IMR-90 (cell line): ENCODE results near the gene NELL2. TPM values are rescaled to one million over a fixed set of nuclear protein-coding genes. Genes with fewer than 3 reads are reported as not detected.

Source experiments
- ATAC-seq: fragments of 200-7000 bp; cut with Tn5 transposase; 2 replicates; pipeline ENCODE4 v1.9.1; 2020; ENCODE audit warnings: low read depth, mild to moderate bottlenecking, moderate library complexity
- BruUV-seq: library from RNA; stranded (reverse); fragments of 400-500 nt; replicated peaks from 2 replicates; lab custom pipeline; 2021; lab: Mats Ljungman, UMichigan
- CTCF ChIA-PET: fragments of 300-600 bp; formaldehyde crosslinking; extraction: SDS; loops from one replicate; lab custom pipeline; 2021; ENCODE audit warnings: antibody characterized with exemption; lab: Yijun Ruan, JAX
- POLR2A ChIA-PET: fragments of 300-600 bp; sonication (Branson Sonifier 250); formaldehyde crosslinking; loops from one replicate; lab custom pipeline; 2022; ENCODE audit warnings: antibody characterized with exemption; ENCODE audit not compliant: unreplicated experiment; lab: Charles Lee
- DNase-seq: peaks from one replicate; pipeline ENCODE4 v3.0.0; 2013
- H2AFZ ChIP-seq: replicated peaks from 2 replicates; pipeline ENCODE3; 2013; ENCODE audit warnings: low read length, mild to moderate bottlenecking; ENCODE audit not compliant: poor library complexity
- H2AK5ac ChIP-seq: 2 replicates; pipeline ENCODE4 v1.6.1; 2013; ENCODE audit warnings: low read depth, low read length, inconsistent platforms
- H2AK9ac ChIP-seq: replicated peaks from 2 replicates; pipeline ENCODE3; 2013; ENCODE audit warnings: mild to moderate bottlenecking, low read depth, low read length, moderate library complexity; ENCODE audit not compliant: poor library complexity
- H2BK120ac ChIP-seq: 2 replicates; pipeline ENCODE4 v1.6.1; 2013; ENCODE audit warnings: low read depth, low read length, inconsistent platforms
- H2BK15ac ChIP-seq: 3 replicates; pipeline ENCODE4 v1.6.1; 2013; ENCODE audit warnings: low read depth, low read length, inconsistent platforms
- H2BK20ac ChIP-seq: 2 replicates; pipeline ENCODE4 v1.6.1; 2013; ENCODE audit warnings: low read depth, mild to moderate bottlenecking, inconsistent platforms, low read length, moderate library complexity
- H2BK5ac ChIP-seq: 2 replicates; pipeline ENCODE4 v1.6.1; 2013; ENCODE audit warnings: mild to moderate bottlenecking, low read depth, low read length, inconsistent platforms; ENCODE audit not compliant: poor library complexity, severe bottlenecking
- H3K14ac ChIP-seq: replicated peaks from 2 replicates; pipeline ENCODE4 v1.6.1; 2013; ENCODE audit warnings: low read depth, low read length, inconsistent platforms
- H3K18ac ChIP-seq: 2 replicates; pipeline ENCODE4 v1.6.1; 2013; ENCODE audit warnings: low read depth, low read length, control low read depth
- H3K23ac ChIP-seq: 2 replicates; pipeline ENCODE4 v1.6.1; 2013; ENCODE audit warnings: low read depth, low read length, inconsistent platforms
- H3K27ac ChIP-seq: 2 replicates; pipeline ENCODE4 v1.5.1; 2013; ENCODE audit warnings: mild to moderate bottlenecking, control low read depth, low read length; ENCODE audit not compliant: insufficient read depth
- H3K27me3 ChIP-seq: 2 replicates; pipeline ENCODE4 v1.6.1; 2013; ENCODE audit warnings: low read length; ENCODE audit not compliant: control insufficient read depth, insufficient read depth
- H3K36me3 ChIP-seq: 2 replicates; pipeline ENCODE4 v1.6.1; 2013; ENCODE audit warnings: low read length, mixed read lengths; ENCODE audit not compliant: control insufficient read depth, insufficient read depth
- H3K4ac ChIP-seq: 2 replicates; pipeline ENCODE4 v1.6.1; 2013; ENCODE audit warnings: low read depth, low read length, inconsistent platforms
- H3K4me1 ChIP-seq: 2 replicates; pipeline ENCODE4 v1.6.1; 2013; ENCODE audit warnings: low read length, mixed read lengths; ENCODE audit not compliant: control insufficient read depth, insufficient read depth
- H3K4me2 ChIP-seq: 2 replicates; pipeline ENCODE4 v1.6.1; 2013; ENCODE audit warnings: low read depth, mild to moderate bottlenecking, control low read depth, low read length, moderate library complexity
- H3K4me3 ChIP-seq: 2 replicates; pipeline ENCODE4 v1.5.1; 2013; ENCODE audit warnings: low read depth, mild to moderate bottlenecking, control low read depth, low read length, moderate library complexity; ENCODE audit not compliant: insufficient read depth
- H3K56ac ChIP-seq: 2 replicates; pipeline ENCODE4 v1.6.1; 2013; ENCODE audit warnings: low read length, inconsistent platforms; ENCODE audit not compliant: insufficient read depth; ENCODE audit errors: extremely low read depth
- H3K79me1 ChIP-seq, 2 experiments: 2 replicates each; pipeline ENCODE4 v1.6.1; 2013; ENCODE audit warnings: low read length in 2 of 2, inconsistent platforms in 1 of 2, low read depth in 1 of 2
- H3K9ac ChIP-seq: 2 replicates; pipeline ENCODE4 v1.6.1; 2013; ENCODE audit warnings: low read depth, low read length, control low read depth
- H3K9me1 ChIP-seq: 2 replicates; pipeline ENCODE4 v1.6.1; 2013; ENCODE audit warnings: low read length, inconsistent platforms; ENCODE audit not compliant: insufficient read depth
- H3K9me3 ChIP-seq: 2 replicates; pipeline ENCODE4 v1.6.1; 2013; ENCODE audit warnings: low read length; ENCODE audit not compliant: control insufficient read depth, insufficient read depth
- H4K20me1 ChIP-seq: 2 replicates; pipeline ENCODE4 v1.6.1; 2013; ENCODE audit warnings: low read length, inconsistent platforms; ENCODE audit not compliant: insufficient read depth
- H4K5ac ChIP-seq: 2 replicates; pipeline ENCODE4 v1.6.1; 2013; ENCODE audit warnings: mild to moderate bottlenecking, low read depth, low read length, control low read depth
- H4K8ac ChIP-seq, 2 experiments: 2 replicates each; pipeline ENCODE4 v1.6.1; 2013; ENCODE audit warnings: low read depth in 2 of 2, low read length in 2 of 2, control low read depth in 1 of 2, inconsistent platforms in 1 of 2
- H4K91ac ChIP-seq: 2 replicates; pipeline ENCODE4 v1.6.1; 2013; ENCODE audit warnings: low read depth, low read length, inconsistent platforms; ENCODE audit not compliant: insufficient read depth
- BHLHE40 ChIP-seq: fragments of 150-350 bp; IDR thresholded peaks from 2 replicates; pipeline ENCODE4 v1.6.1; 2016; ENCODE audit warnings: mild to moderate bottlenecking, low read depth, low read length
- CEBPB ChIP-seq: IDR thresholded peaks from 2 replicates; pipeline ENCODE4 v1.6.1; 2012; ENCODE audit warnings: low read depth, low read length, improper control_type of control experiment
- CHD1 ChIP-seq: IDR thresholded peaks from 2 replicates; pipeline ENCODE4 v1.6.1; 2012; ENCODE audit warnings: low read depth, low read length, improper control_type of control experiment
- FOS ChIP-seq: fragments of 150-350 bp; IDR thresholded peaks from 2 replicates; pipeline ENCODE4 v1.6.1; 2016; ENCODE audit warnings: low read depth, low read length
- MAFK ChIP-seq: IDR thresholded peaks from 2 replicates; pipeline ENCODE4 v1.6.1; 2012; ENCODE audit warnings: low read depth, low read length, improper control_type of control experiment
- MAZ ChIP-seq: IDR thresholded peaks from 2 replicates; pipeline ENCODE4 v1.6.1; 2012; ENCODE audit warnings: low read depth, mild to moderate bottlenecking, low read length, improper control_type of control experiment, moderate library complexity, borderline replicate concordance
- MXI1 ChIP-seq: IDR thresholded peaks from 2 replicates; pipeline ENCODE4 v1.6.1; 2012; ENCODE audit warnings: low read depth, mild to moderate bottlenecking, low read length, moderate library complexity, borderline replicate concordance
- NFE2L2 ChIP-seq: fragments of 150-350 bp; IDR thresholded peaks from 2 replicates; pipeline ENCODE4 v1.6.1; 2016; ENCODE audit warnings: low read depth, mild to moderate bottlenecking, low read length
- POLR2A ChIP-seq: IDR thresholded peaks from 2 replicates; pipeline ENCODE4 v1.6.1; 2012; ENCODE audit warnings: mild to moderate bottlenecking, low read depth, low read length
- RAD21 ChIP-seq: IDR thresholded peaks from 2 replicates; pipeline ENCODE4 v1.6.1; 2012; ENCODE audit warnings: low read length, improper control_type of control experiment
- RCOR1 ChIP-seq: IDR thresholded peaks from 2 replicates; pipeline ENCODE4 v1.6.1; 2012; ENCODE audit warnings: mild to moderate bottlenecking, low read length, improper control_type of control experiment; ENCODE audit not compliant: insufficient replicate concordance
- SMC3 ChIP-seq: fragments of 150-350 bp; IDR thresholded peaks from 2 replicates; pipeline ENCODE4 v1.6.1; 2016; ENCODE audit warnings: low read depth, mild to moderate bottlenecking, antibody characterized with exemption, low read length, moderate library complexity
- WGBS, 2 experiments: methylation state at CpG; one replicate each; pipeline versions ENCODE4 v1.1.5 to v1.1.7; 2013; ENCODE audit warnings: missing lambda C conversion rate in 2 of 2; ENCODE audit not compliant: insufficient read length in 1 of 2; ENCODE audit errors: extremely low coverage in 2 of 2; 5-methylcytosine and 5-hydroxymethylcytosine counted together
- dilution Hi-C: fragments of 300-500 bp; cut with HindIII; formaldehyde crosslinking; loops from one replicate; pipeline ENCODE4 v1.14.3; 2018; ENCODE audit warnings: low sequenced_read_pairs; ENCODE audit not compliant: unreplicated experiment
- in situ Hi-C: fragments of 300-500 bp; cut with MboI; formaldehyde crosslinking; loops from 3 replicates; pipeline ENCODE4 v1.14.3; 2019; ENCODE audit warnings: low sequenced_read_pairs, inconsistent platforms, mixed read lengths
- intact Hi-C: fragments of 100-400 bp; cut with micrococcal nuclease; formaldehyde crosslinking; loops from 2 replicates; pipeline ENCODE4 v1.10.0; 2022
- polyA plus RNA-seq, 3 experiments: library from polyadenylated mRNA; depleted of rRNA; stranded (reverse); fragments of >200 nt; gene quantifications; 2 replicates each; pipeline ENCODE4 v1.2.3, GENCODE V29; 2012; ENCODE audit warnings: low replicate concordance in 1 of 3
- total RNA-seq: library from RNA; depleted of rRNA; stranded (reverse); fragments of >200 nt; gene quantifications from 2 replicates; pipeline ENCODE4 v1.2.3, GENCODE V29; 2012
- TF ChIP-seq, protein P1 (sequence below): fragments of 150-350 bp; IDR thresholded peaks from 2 replicates; pipeline ENCODE4 v1.6.1; 2016; ENCODE audit warnings: low read depth, mild to moderate bottlenecking, low read length, moderate library complexity, borderline replicate concordance
- TF ChIP-seq, protein P2 (sequence below): conservative IDR thresholded peaks from 2 replicates; pipeline ENCODE4 v1.5.1; 2012; ENCODE audit warnings: mild to moderate bottlenecking, low read depth, low read length, improper control_type of control experiment

Gene NELL2
- total and polyA plus RNA-seq, 2 of the 4 experiments (the other 2 are of a cell fraction): 0.18 to 0.26 TPM

DNA sequence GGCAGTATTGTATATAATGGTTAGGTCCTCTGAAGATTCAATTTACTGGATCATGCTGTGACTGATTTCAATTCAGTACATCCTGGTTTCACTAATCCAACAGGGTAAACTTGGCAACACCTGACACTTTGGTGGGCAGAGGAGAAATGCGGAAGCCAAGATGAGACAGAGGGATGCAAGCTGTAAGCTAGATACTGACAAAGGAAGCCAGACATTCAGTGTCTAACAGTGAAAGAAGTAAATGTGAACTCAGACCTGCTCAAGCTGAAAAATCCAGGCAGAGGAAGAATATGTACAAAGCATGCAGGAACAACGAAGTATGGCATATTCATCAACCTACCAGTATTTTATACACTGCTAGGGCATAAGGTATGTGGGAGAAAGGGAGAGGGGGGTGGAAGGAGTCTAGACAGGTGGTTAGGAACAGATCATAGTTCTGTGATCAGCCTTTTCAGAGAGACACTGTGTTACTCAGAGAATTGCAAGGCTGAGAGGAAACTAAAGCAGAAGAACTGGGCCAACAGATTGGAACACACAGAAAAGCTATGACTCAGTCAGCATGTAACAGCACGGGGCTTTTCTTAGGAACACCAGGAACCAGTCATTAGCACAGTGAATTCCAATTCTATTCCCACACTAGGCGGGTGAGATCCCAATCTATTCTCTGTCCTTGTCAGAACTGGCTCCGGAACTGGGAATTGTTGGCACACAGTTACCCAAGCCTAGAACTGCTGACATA, 40.3 kb downstream of the NELL2 start:
- Histone ChIP-seq H3K9ac (no peak overlapping the region), H2BK15ac (no peak overlapping the region), H2AK9ac (no peak overlapping the region), H3K56ac (no peak overlapping the region), H2BK5ac (no peak overlapping the region), H2AK5ac (no peak overlapping the region), H2BK120ac (no peak overlapping the region), H3K14ac (no peak overlapping the region), H3K27me3 (no peaks in the 10 kb centered on the region), H3K36me3 (no peaks in the 10 kb centered on the region), H2BK20ac (no peak overlapping the region), H3K23ac (no peak overlapping the region), H3K9me1 (no peaks in the 10 kb centered on the region), H3K9me3 (no peaks in the 10 kb centered on the region), H3K4ac (no peak overlapping the region), H3K18ac (no peak overlapping the region), H2AFZ (no peak overlapping the region), H3K4me3 (no peak overlapping the region), H4K5ac (no peak overlapping the region), H4K20me1 (no peaks in the 10 kb centered on the region), H3K4me1 (no peaks in the 10 kb centered on the region), H4K8ac (no peak overlapping the region), H3K79me1 (no peaks in the 10 kb centered on the region), H3K27ac (no peak overlapping the region), H3K4me2 (no peak overlapping the region), H4K91ac (no peak overlapping the region)
- ChIA-PET POLR2A (no interaction called here), CTCF (no interaction called here)
- no peak for DNase-seq
- 60% methylated on average over 2 of the region's 5 CpGs; no CpG with 5 or more reads in 1 of the 2 experiments for WGBS, 2 experiments
- no peak for ATAC-seq
- BruUV-seq: no TSS peak
- intact Hi-C loops: no loop called here
- dilution Hi-C loops: no loop called here
- in situ Hi-C loops: no loop called here
- TF ChIP-seq RCOR1 (no peak), NFE2L2 (no peak), MAFK (no peak), MAZ (no peak), POLR2A (no peak), SMC3 (no peak), CEBPB (no peak), FOS (no peak), MXI1 (no peak), RAD21 (no peak), CHD1 (no peak), BHLHE40 (no peak)
- TF ChIP-seq, protein P1, sequence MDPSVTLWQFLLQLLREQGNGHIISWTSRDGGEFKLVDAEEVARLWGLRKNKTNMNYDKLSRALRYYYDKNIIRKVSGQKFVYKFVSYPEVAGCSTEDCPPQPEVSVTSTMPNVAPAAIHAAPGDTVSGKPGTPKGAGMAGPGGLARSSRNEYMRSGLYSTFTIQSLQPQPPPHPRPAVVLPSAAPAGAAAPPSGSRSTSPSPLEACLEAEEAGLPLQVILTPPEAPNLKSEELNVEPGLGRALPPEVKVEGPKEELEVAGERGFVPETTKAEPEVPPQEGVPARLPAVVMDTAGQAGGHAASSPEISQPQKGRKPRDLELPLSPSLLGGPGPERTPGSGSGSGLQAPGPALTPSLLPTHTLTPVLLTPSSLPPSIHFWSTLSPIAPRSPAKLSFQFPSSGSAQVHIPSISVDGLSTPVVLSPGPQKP: no peak
- TF ChIP-seq, protein P2, sequence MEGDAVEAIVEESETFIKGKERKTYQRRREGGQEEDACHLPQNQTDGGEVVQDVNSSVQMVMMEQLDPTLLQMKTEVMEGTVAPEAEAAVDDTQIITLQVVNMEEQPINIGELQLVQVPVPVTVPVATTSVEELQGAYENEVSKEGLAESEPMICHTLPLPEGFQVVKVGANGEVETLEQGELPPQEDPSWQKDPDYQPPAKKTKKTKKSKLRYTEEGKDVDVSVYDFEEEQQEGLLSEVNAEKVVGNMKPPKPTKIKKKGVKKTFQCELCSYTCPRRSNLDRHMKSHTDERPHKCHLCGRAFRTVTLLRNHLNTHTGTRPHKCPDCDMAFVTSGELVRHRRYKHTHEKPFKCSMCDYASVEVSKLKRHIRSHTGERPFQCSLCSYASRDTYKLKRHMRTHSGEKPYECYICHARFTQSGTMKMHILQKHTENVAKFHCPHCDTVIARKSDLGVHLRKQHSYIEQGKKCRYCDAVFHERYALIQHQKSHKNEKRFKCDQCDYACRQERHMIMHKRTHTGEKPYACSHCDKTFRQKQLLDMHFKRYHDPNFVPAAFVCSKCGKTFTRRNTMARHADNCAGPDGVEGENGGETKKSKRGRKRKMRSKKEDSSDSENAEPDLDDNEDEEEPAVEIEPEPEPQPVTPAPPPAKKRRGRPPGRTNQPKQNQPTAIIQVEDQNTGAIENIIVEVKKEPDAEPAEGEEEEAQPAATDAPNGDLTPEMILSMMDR: no peak
